GM06990 (cell line): ENCODE data around the gene AMTN.

Experiments
- DNase-seq: peaks from one replicate; pipeline ENCODE4 v3.0.0-alpha.2; 2011; ENCODE audit not compliant: insufficient read length; ENCODE audit errors: extremely low read depth
- H3K27me3 ChIP-seq: replicated peaks from 2 replicates; pipeline ENCODE4 v1.6.0; 2011; ENCODE audit warnings: low read length; ENCODE audit not compliant: control insufficient read depth, insufficient read depth
- H3K36me3 ChIP-seq: 2 replicates; pipeline ENCODE4 v1.5.1; 2011; ENCODE audit warnings: low read length; ENCODE audit not compliant: control insufficient read depth, insufficient read depth
- H3K4me3 ChIP-seq: replicated peaks from 2 replicates; pipeline ENCODE4 v1.5.1; 2011; ENCODE audit warnings: low read depth, mild to moderate bottlenecking, control low read depth, low read length
- CTCF ChIP-seq: IDR thresholded peaks from 2 replicates; pipeline ENCODE4 v1.5.1; 2011; ENCODE audit warnings: low read length, control low read depth, mild to moderate bottlenecking, inconsistent platforms; ENCODE audit not compliant: insufficient read depth, poor library complexity, severe bottlenecking

The AMTN gene

GRCh38 chr4:70559924-70560323 lies 41.6 kb downstream of the AMTN start:
- Histone ChIP-seq H3K27me3 (no peaks in the 10 kb centered on the region), H3K4me3 (no peak overlapping the region), H3K36me3 (no peaks in the 10 kb centered on the region)
- DNase-seq: no peak
- TF ChIP-seq CTCF: no peak

GRCh38 chr4:70564033-70564432 lies 45.7 kb downstream of the AMTN start:
- no peak for DNase-seq

GRCh38 chr4:70570796-70571195 lies 52.4 kb downstream of the AMTN start:
- no peak for TF ChIP-seq CTCF
- no peak for DNase-seq
- no peaks in the 10 kb centered on the region for H3K27me3 ChIP-seq
- no peak overlapping the region for H3K4me3 ChIP-seq
- H3K36me3 ChIP-seq: no peaks in the 10 kb centered on the region

More at GRCh38 chr4:70564033-70564432, 45.7 kb downstream of the AMTN start:
- H3K4me3 ChIP-seq: no peak overlapping the region
- H3K27me3 ChIP-seq: no peaks in the 10 kb centered on the region
- H3K36me3 ChIP-seq: no peaks in the 10 kb centered on the region
- TF ChIP-seq CTCF: no peak

- Histone ChIP-seq H3K4me3 (no peak overlapping the region), H3K27me3 (no peaks in the 10 kb centered on the region), H3K36me3 (no peaks in the 10 kb centered on the region)
- no peak for DNase-seq
- TF ChIP-seq CTCF: no peak
Measured at GRCh38 chr4:70571772-70572171, 53.4 kb downstream of the AMTN start.

GRCh38 chr4:70575964-70576363 lies 57.6 kb downstream of the AMTN start:
- no peaks in the 10 kb centered on the region for H3K36me3 ChIP-seq
- DNase-seq: no peak
- TF ChIP-seq CTCF: no peak
- no peaks in the 10 kb centered on the region for H3K27me3 ChIP-seq
- H3K4me3 ChIP-seq: no peak overlapping the region

GRCh38 chr4:70577220-70577927 lies 59.0 kb downstream of the AMTN start:
- Histone ChIP-seq H3K27me3 (no peaks in the 10 kb centered on the region), H3K36me3 (no peaks in the 10 kb centered on the region), H3K4me3 (no peak overlapping the region)
- TF ChIP-seq CTCF: no peak
- no peak for DNase-seq
